ENCODE data around the gene HADH. TPM values are rescaled to one million over a fixed set of nuclear protein-coding genes. Genes with fewer than 3 reads are reported as not detected.

HADH gene
- total RNA-seq, 4 donors from 2014 or later: 32.7 to 60.4 (median 50.9) TPM

GRCh38 chr4:108029016-108029720 is 39.5 kb downstream of the HADH start:
- no peak for TF ChIP-seq CTCF (IDR thresholded peaks at IDR 0.05)
- no peak for TF ChIP-seq POLR2A (IDR thresholded peaks at IDR 0.05)
- Histone ChIP-seq H3K36me3 (peaks cover 6 to 16% of the 10 kb centered on the region in 2 donors), H3K27ac (no peak overlapping the region), H3K9me3 (no peaks in the 10 kb centered on the region), H3K27me3 (no peaks in the 10 kb centered on the region), H3K4me1 (no peaks in the 10 kb centered on the region), H3K4me3 (replicated peaks in 1 of 3) (no peak overlapping the region)
- 89 to 95% methylated on average over 9 of the region's 9 CpGs for WGBS, 2 donors
- DNase-seq: no peak
- intact Hi-C loops (cut with DNase I): loop anchor here (10.0 kb wide), 1 partner anchor 486 kb away; no protein-coding TSS in a partner anchor

- WGBS, 2 donors: 92 to 96% methylated on average over 5 of the region's 5 CpGs
- DNase-seq: no peak
- no peaks in the 10 kb centered on the region for H3K9me3 ChIP-seq
- H3K4me1 ChIP-seq: no peaks in the 10 kb centered on the region
- peaks cover 12 to 22% of the 10 kb centered on the region in 2 donors for H3K36me3 ChIP-seq
- H3K27me3 ChIP-seq: no peaks in the 10 kb centered on the region
- no peak overlapping the region for H3K27ac ChIP-seq
- no peak overlapping the region for H3K4me3 ChIP-seq (replicated peaks in 1 of 3)
- TF ChIP-seq CTCF (IDR thresholded peaks at IDR 0.05) (no peak), POLR2A (IDR thresholded peaks at IDR 0.05) (no peak)
- intact Hi-C loops (cut with DNase I): loop anchor here (10.0 kb wide), 1 partner anchor 485 kb away; no protein-coding TSS in a partner anchor
Observed at GRCh38 chr4:108029731-108030130, 40.0 kb downstream of the HADH start.

GRCh38 chr4:108030332-108030731 is 40.6 kb downstream of the HADH start:
- no peak overlapping the region for H3K4me3 ChIP-seq (replicated peaks in 1 of 3)
- no peaks in the 10 kb centered on the region for H3K9me3 ChIP-seq
- TF ChIP-seq CTCF (IDR thresholded peaks at IDR 0.05) (peak in 4 of 6 experiments; percentile 28 to 45 (median 35)), POLR2A (IDR thresholded peaks at IDR 0.05) (no peak)
- peak; percentile 39 to 53 for DNase-seq
- WGBS, 2 donors: 91 to 96% methylated on average over 2 of the region's 2 CpGs
- peaks cover 12 to 22% of the 10 kb centered on the region in 2 donors for H3K36me3 ChIP-seq
- no peaks in the 10 kb centered on the region for H3K4me1 ChIP-seq
- H3K27me3 ChIP-seq: no peaks in the 10 kb centered on the region
- intact Hi-C loops (cut with DNase I): no loop called here
- H3K27ac ChIP-seq: no peak overlapping the region

- Histone ChIP-seq H3K4me1 (no peaks in the 10 kb centered on the region), H3K27me3 (no peaks in the 10 kb centered on the region), H3K4me3 (replicated peaks in 1 of 3) (no peak overlapping the region), H3K36me3 (peaks cover 12 to 22% of the 10 kb centered on the region in 2 donors), H3K9me3 (no peaks in the 10 kb centered on the region), H3K27ac (no peak overlapping the region)
- intact Hi-C loops (cut with DNase I): no loop called here
- 98 to 99% methylated on average over 4 of the region's 4 CpGs for WGBS, 2 donors
- TF ChIP-seq POLR2A (IDR thresholded peaks at IDR 0.05) (no peak), CTCF (IDR thresholded peaks at IDR 0.05) (no peak)
- no peak for DNase-seq
Observed at GRCh38 chr4:108031427-108032083, 41.9 kb downstream of the HADH start.

GRCh38 chr4:108033348-108033747 is 43.7 kb downstream of the HADH start:
- TF ChIP-seq POLR2A (IDR thresholded peaks at IDR 0.05) (no peak), CTCF (IDR thresholded peaks at IDR 0.05) (no peak)
- H3K36me3 ChIP-seq: peaks cover 8 to 18% of the 10 kb centered on the region in 2 donors
- no peak for DNase-seq
- H3K27me3 ChIP-seq: no peaks in the 10 kb centered on the region
- intact Hi-C loops (cut with DNase I): no loop called here
- no peaks in the 10 kb centered on the region for H3K4me1 ChIP-seq
- no peak overlapping the region for H3K27ac ChIP-seq
- no peaks in the 10 kb centered on the region for H3K9me3 ChIP-seq
- H3K4me3 ChIP-seq (replicated peaks in 1 of 3): no peak overlapping the region

Data from thyroid gland (tissue), 4 donors.